Lower lobe of right lung (tissue), 2 donors: ENCODE data around the gene ITSN1. TPM values are rescaled to one million over a fixed set of nuclear protein-coding genes. Genes with fewer than 3 reads are reported as not detected.

Experiments
- ATAC-seq, 2 donors: fragments of 200-7000 bp; cut with Tn5 transposase; one replicate each; pipeline ENCODE4 v1.9.1; 2020 to 2022; ENCODE audit warnings: mild to moderate bottlenecking in 2 of 2, moderate library complexity in 2 of 2
- DNase-seq: peaks from one replicate; pipeline ENCODE4 v3.0.0-alpha.2; 2020
- H3K27ac ChIP-seq: fragments of 200-600 bp; one replicate; pipeline ENCODE4 v1.8.0; 2022
- H3K27me3 ChIP-seq: fragments of 200-600 bp; one replicate; pipeline ENCODE4 v1.8.0; 2022; ENCODE audit warnings: low read depth
- H3K36me3 ChIP-seq: fragments of 200-600 bp; one replicate; pipeline ENCODE4 v1.8.0; 2022; ENCODE audit warnings: mild to moderate bottlenecking
- H3K4me1 ChIP-seq: fragments of 200-600 bp; one replicate; pipeline ENCODE4 v1.8.0; 2022
- H3K4me3 ChIP-seq: fragments of 200-600 bp; one replicate; pipeline ENCODE4 v1.8.0; 2022; ENCODE audit warnings: mild to moderate bottlenecking
- H3K9me3 ChIP-seq: fragments of 200-600 bp; one replicate; pipeline ENCODE4 v1.8.0; 2022
- intact Hi-C: fragments of 100-400 bp; cut with DNase I; formaldehyde crosslinking; loops from one replicate; pipeline ENCODE4 v1.11.0; 2022
- total RNA-seq: library from RNA; stranded (reverse); fragmentation: NEBNext Ultra II Directional; extraction: Animal tissue kit (Norgen Biotek cat#: 25700); gene quantifications from one replicate; pipeline ENCODE4 v1.2.1, GENCODE V29; 2021
- TF ChIP-seq, protein P1 (sequence below): fragments of 200-600 bp; IDR thresholded peaks from one replicate; pipeline ENCODE4 v1.8.0; 2022; ENCODE audit warnings: antibody characterized with exemption, mild to moderate bottlenecking
- donor health status: DM: no; HTN: yes; CAD: no; lungs with severe emphysema.

The ITSN1 gene
- total RNA-seq, 1 donor from 2014 or later, result 31.4 TPM

DNA sequence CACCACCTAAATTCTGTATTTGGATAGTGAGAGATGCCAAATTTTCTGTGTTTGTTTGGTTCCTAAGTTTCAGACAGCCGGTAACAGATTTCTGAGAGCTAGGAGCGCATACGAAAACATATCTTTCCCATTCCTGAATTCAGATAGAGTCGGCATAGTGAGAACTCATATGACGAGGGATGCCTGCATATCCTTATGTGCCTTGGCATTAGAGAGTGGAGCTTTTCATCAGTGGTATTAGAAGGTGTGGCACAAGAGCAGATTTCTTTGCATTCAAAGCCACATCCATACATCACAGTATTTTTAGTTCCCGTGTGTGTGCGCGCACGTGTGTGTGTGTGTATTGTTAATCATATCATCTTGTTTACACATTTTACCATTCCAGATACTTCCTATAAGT, 187.5 kb downstream of the ITSN1 start:
- Histone ChIP-seq H3K4me1 (peaks cover 14% of the 10 kb centered on the region), H3K27ac (no peak overlapping the region), H3K4me3 (no peak overlapping the region), H3K36me3 (peaks cover 17% of the 10 kb centered on the region), H3K9me3 (no peaks in the 10 kb centered on the region), H3K27me3 (no peaks in the 10 kb centered on the region)
- DNase-seq (no peak), ATAC-seq (no peak)
- TF ChIP-seq, protein P1, sequence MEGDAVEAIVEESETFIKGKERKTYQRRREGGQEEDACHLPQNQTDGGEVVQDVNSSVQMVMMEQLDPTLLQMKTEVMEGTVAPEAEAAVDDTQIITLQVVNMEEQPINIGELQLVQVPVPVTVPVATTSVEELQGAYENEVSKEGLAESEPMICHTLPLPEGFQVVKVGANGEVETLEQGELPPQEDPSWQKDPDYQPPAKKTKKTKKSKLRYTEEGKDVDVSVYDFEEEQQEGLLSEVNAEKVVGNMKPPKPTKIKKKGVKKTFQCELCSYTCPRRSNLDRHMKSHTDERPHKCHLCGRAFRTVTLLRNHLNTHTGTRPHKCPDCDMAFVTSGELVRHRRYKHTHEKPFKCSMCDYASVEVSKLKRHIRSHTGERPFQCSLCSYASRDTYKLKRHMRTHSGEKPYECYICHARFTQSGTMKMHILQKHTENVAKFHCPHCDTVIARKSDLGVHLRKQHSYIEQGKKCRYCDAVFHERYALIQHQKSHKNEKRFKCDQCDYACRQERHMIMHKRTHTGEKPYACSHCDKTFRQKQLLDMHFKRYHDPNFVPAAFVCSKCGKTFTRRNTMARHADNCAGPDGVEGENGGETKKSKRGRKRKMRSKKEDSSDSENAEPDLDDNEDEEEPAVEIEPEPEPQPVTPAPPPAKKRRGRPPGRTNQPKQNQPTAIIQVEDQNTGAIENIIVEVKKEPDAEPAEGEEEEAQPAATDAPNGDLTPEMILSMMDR, result no peak
- intact Hi-C loops, result no loop called here

- no peak overlapping the region for H3K4me3 ChIP-seq
- ATAC-seq (peak; percentile 79 to 83), DNase-seq (no peak)
- H3K9me3 ChIP-seq, result no peaks in the 10 kb centered on the region
- H3K36me3 ChIP-seq, result peaks cover 29% of the 10 kb centered on the region
- H3K27me3 ChIP-seq, result no peaks in the 10 kb centered on the region
- TF ChIP-seq, protein P1, result no peak
- H3K27ac ChIP-seq, result no peak overlapping the region
- peaks cover 14% of the 10 kb centered on the region for H3K4me1 ChIP-seq
- intact Hi-C loops, result no loop called here
Measured at GRCh38 chr21:33831962-33832659, 189.8 kb downstream of the ITSN1 start.

DNA sequence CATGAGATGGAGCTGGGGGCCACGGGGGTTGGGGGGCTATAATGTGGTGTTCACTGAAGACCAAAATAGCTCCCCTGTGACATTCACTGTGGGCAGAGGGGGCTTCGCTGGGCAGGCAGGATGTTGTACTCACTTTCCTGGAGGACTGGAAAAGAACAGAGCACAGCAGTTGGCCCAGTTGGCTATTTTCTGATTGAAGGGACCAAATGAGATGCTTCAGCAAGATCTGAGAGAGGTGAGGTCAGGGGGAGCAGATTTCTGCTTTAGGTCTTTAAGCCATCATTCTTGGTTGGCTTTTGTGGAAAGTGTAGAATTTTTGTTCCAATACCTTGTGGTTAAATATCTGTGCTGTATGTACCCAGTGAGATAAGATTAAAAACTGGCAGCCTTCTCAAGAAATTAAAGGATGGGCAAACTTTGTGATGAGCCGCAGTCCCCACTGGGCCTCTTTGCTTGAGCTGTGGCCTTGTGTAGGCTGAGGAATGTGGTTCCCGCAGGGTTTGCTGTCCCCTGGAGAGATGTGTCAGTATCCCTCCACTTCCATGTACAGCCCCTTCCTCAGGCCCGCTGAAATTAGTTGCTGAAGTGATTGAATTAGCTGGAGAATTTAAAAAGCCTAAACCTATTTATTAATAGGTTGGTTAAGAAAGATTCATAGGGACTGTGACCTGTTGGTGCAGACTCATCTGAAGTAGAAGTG, 192.7 kb downstream of the ITSN1 start:
- TF ChIP-seq, protein P1, result no peak
- Histone ChIP-seq H3K27ac (no peak overlapping the region), H3K4me3 (no peak overlapping the region), H3K4me1 (peaks cover 11% of the 10 kb centered on the region), H3K36me3 (peaks cover 31% of the 10 kb centered on the region), H3K27me3 (no peaks in the 10 kb centered on the region), H3K9me3 (no peaks in the 10 kb centered on the region)
- DNase-seq (no peak), ATAC-seq (no peak)
- intact Hi-C loops, result no loop called here

DNA sequence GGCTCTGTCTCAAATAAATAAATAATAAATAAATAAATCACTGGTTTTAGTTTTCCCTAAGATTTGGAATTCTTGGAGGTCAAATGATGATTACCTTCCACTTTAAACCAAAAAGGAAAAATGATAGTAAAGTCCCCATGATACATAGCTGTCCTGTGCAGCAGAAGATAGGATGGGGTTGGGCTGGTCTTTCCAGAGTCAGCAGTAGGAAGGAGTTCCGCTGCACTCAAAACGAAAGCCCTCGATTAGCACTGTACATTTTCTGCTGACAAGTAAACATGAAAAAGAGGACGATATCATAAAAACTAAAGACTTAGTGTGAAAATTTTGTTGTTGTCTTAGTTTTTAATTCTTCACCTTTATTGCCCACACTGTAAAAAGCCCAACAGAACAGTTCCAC, 193.6 kb downstream of the ITSN1 start:
- TF ChIP-seq, protein P1, result no peak
- DNase-seq (no peak), ATAC-seq (no peak)
- Histone ChIP-seq H3K9me3 (no peaks in the 10 kb centered on the region), H3K27ac (no peak overlapping the region), H3K4me1 (peaks cover 11% of the 10 kb centered on the region), H3K4me3 (no peak overlapping the region), H3K27me3 (no peaks in the 10 kb centered on the region), H3K36me3 (peaks cover 26% of the 10 kb centered on the region)
- intact Hi-C loops, result no loop called here

- H3K36me3 ChIP-seq, result peaks cover 26% of the 10 kb centered on the region
- H3K9me3 ChIP-seq, result no peaks in the 10 kb centered on the region
- no peak overlapping the region for H3K4me3 ChIP-seq
- no peak overlapping the region for H3K27ac ChIP-seq
- DNase-seq (no peak), ATAC-seq (no peak)
- peaks cover 11% of the 10 kb centered on the region for H3K4me1 ChIP-seq
- intact Hi-C loops, result no loop called here
- TF ChIP-seq, protein P1, result no peak
- H3K27me3 ChIP-seq, result no peaks in the 10 kb centered on the region
Measured at GRCh38 chr21:33836408-33836807, 194.1 kb downstream of the ITSN1 start.
